ENCODE data around the gene LDAH.

Gene LDAH

GRCh38 chr2:20771299-20771698, 51.6 kb downstream of the LDAH start:
- DNase-seq = no peak

GRCh38 chr2:20766798-20767644, 55.9 kb downstream of the LDAH start:
- no peak for DNase-seq

- DNase-seq = no peak
Measured at GRCh38 chr2:20766213-20766612, 56.7 kb downstream of the LDAH start.

GRCh38 chr2:20762945-20763683, 59.8 kb downstream of the LDAH start:
- no peak for DNase-seq

GRCh38 chr2:20759487-20759886, 63.4 kb downstream of the LDAH start:
- DNase-seq = no peak

GRCh38 chr2:20758997-20759396, 63.9 kb downstream of the LDAH start:
- DNase-seq = no peak

- no peak for DNase-seq
Measured at GRCh38 chr2:20757405-20758090, 65.4 kb downstream of the LDAH start.

- no peak for DNase-seq
Measured at GRCh38 chr2:20755132-20755800, 67.6 kb downstream of the LDAH start.

GRCh38 chr2:20752293-20752692, 70.6 kb downstream of the LDAH start:
- no peak for DNase-seq

GRCh38 chr2:20747317-20747716, 75.6 kb downstream of the LDAH start:
- DNase-seq = no peak

- no peak for DNase-seq
Measured at GRCh38 chr2:20745924-20746555, 76.9 kb downstream of the LDAH start.

GRCh38 chr2:20744366-20745335, 78.2 kb downstream of the LDAH start:
- no peak for DNase-seq

GRCh38 chr2:20738772-20739171, 84.1 kb downstream of the LDAH start:
- DNase-seq = no peak

- DNase-seq = no peak
Measured at GRCh38 chr2:20737505-20737904, 85.4 kb downstream of the LDAH start.

GRCh38 chr2:20728114-20728758, 94.7 kb downstream of the LDAH start:
- no peak for DNase-seq

- no peak for DNase-seq
Measured at GRCh38 chr2:20726913-20727312, 96.0 kb downstream of the LDAH start.

GRCh38 chr2:20725782-20726181, 97.1 kb downstream of the LDAH start:
- DNase-seq = no peak

GRCh38 chr2:20724500-20725053, 98.3 kb downstream of the LDAH start:
- no peak for DNase-seq

- DNase-seq = no peak
Measured at GRCh38 chr2:20723543-20723942, 99.4 kb downstream of the LDAH start.

- DNase-seq = no peak
Measured at GRCh38 chr2:20722592-20723240, 100.2 kb downstream of the LDAH start.

All from CD4-positive, alpha-beta T cell treated with Interleukin-17A for 1 hour (primary cell).